ENCODE measurements around the gene PCDHGA8.
A peak's percentile ranks its signal among the peaks of the same experiment; 100 is the strongest.
"Not testable (repeated sequence)": the region's sequence is repeated elsewhere in the genome, so short reads cannot be mapped to it uniquely, and the experiment has no call there.

PCDHGA8 gene

GRCh38 chr5:141420855-141421488 is 28.5 kb downstream of the PCDHGA8 start, which contains the start of gene PCDHGA11:
TSS of gene PCDHGA11 (plus strand) at chr5:141421051. CDS start at chr5:141421228, 177 bp downstream.
- Mint-ChIP-seq H3K36me3 (peaks cover 21% of the 10 kb centered on the region), H3K27ac (peak within 1 kb of the TSS; percentile 77), H3K27me3 (peaks cover 69% of the 10 kb centered on the region), H3K9me3 (peaks cover 32% of the 10 kb centered on the region), H3K4me1 (peaks cover 16% of the 10 kb centered on the region), H3K4me3 (peak within 1 kb of the TSS; percentile 76)
- DNase-seq: peak; percentile 52
- CTCF ChIA-PET: interaction anchor here (0.7 to 3.3 kb wide), 29 partner anchors 8 to 194 kb away, joined by 3 to 35 read pairs (median 3); partner anchors contain the start of genes PCDHGA10, PCDHGA12, PCDHGA5 and PCDHGA7

DNA sequence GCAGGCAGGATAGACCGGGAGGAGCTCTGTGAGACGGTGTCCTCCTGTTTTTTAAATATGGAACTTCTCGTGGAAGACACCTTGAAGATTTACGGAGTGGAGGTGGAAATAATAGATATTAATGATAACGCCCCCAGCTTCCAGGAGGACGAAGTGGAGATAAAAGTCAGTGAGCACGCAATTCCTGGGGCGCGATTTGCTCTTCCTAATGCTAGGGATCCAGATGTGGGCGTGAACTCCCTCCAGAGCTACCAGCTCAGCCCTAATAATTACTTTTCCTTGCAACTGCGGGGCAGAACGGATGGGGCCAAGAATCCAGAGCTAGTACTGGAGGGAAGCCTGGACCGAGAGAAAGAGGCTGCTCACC is 29.0 kb downstream of the PCDHGA8 start:
- peaks cover 70% of the 10 kb centered on the region for H3K27me3 Mint-ChIP-seq
- CTCF ChIA-PET: interaction anchor here (0.7 to 3.3 kb wide), 27 partner anchors 9 to 194 kb away, joined by 3 to 35 read pairs (median 4); partner anchors contain the start of genes PCDHGA10, PCDHGA12, PCDHGA7 and PCDHGA8

DNA sequence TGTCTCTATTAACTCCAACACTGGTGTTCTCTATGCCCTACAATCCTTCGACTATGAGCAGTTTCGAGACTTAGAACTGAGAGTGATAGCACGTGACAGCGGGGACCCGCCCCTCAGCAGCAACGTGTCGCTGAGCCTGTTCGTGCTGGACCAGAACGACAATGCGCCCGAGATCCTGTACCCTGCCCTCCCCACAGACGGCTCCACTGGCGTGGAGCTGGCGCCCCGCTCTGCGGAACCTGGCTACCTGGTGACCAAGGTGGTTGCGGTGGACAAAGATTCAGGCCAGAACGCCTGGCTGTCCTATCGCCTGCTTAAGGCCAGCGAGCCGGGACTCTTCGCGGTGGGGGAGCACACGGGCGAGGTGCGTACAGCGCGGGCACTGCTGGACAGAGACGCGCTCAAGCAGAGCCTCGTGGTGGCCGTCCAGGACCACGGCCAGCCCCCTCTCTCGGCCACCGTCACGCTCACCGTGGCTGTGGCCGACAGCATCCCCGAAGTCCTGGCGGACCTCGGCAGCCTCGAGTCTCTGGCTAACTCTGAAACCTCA is 30.4 kb downstream of the PCDHGA8 start:
- DNase-seq: no peak
- CTCF ChIA-PET: interaction anchor here (3.3 kb wide), 1 partner anchor 90 kb away, joined by 14 read pairs; no protein-coding TSS in a partner anchor
- Mint-ChIP-seq H3K9me3 (peaks cover 32% of the 10 kb centered on the region), H3K27me3 (peaks cover 72% of the 10 kb centered on the region), H3K27ac (no peak overlapping the region), H3K4me1 (peaks cover 15% of the 10 kb centered on the region), H3K36me3 (peaks cover 21% of the 10 kb centered on the region), H3K4me3 (no peak overlapping the region)

More for the DNA sequence above, 29.0 kb downstream of the PCDHGA8 start:
- Mint-ChIP-seq H3K4me3 (peak overlapping the region; percentile 76), H3K9me3 (peaks cover 32% of the 10 kb centered on the region), H3K36me3 (peaks cover 21% of the 10 kb centered on the region), H3K4me1 (peaks cover 16% of the 10 kb centered on the region), H3K27ac (peak overlapping the region; percentile 77)
- DNase-seq: no peak

DNA sequence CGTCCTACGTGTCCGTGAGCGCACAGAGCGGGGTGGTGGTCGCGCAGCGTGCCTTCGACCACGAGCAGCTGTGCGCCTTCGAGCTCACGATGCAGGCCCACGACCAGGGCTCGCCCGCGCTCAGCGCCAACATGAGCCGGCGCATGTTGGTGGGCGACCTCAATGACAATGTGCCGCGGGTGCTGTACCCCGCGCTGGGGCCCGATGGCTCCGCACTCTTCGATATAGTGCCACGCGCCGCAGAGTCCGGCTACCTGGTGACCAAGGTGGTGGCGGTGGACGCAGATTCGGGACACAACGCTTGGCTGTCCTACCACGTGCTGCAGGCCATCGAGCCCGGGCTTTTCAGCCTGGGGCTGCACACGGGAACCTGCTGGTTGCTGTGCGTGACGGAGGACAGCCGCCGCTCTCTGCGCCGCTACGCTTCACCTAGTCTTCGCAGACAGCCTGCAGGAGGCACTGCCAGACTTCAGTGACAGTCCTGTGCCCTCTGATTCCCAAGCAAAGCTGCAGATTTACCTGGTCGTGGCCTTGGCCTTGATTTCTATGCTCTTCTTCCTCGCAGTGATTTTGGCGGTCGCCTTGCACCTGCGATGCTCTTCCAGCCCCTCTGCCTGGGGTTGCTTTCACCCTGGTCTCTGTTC is 35.5 kb downstream of the PCDHGA8 start:
- Mint-ChIP-seq H3K4me1 (peaks cover 12% of the 10 kb centered on the region), H3K27ac (no peak overlapping the region), H3K36me3 (peaks cover 9% of the 10 kb centered on the region), H3K9me3 (peaks cover 16% of the 10 kb centered on the region), H3K4me3 (no peak overlapping the region), H3K27me3 (peaks cover 61% of the 10 kb centered on the region)
- CTCF ChIA-PET: interaction anchor here (1.0 to 3.4 kb wide), 3 partner anchors 10 to 130 kb away, joined by 3 to 24 read pairs (median 3); partner anchors contain the start of gene PCDHGA10
- DNase-seq: no peak

DNA sequence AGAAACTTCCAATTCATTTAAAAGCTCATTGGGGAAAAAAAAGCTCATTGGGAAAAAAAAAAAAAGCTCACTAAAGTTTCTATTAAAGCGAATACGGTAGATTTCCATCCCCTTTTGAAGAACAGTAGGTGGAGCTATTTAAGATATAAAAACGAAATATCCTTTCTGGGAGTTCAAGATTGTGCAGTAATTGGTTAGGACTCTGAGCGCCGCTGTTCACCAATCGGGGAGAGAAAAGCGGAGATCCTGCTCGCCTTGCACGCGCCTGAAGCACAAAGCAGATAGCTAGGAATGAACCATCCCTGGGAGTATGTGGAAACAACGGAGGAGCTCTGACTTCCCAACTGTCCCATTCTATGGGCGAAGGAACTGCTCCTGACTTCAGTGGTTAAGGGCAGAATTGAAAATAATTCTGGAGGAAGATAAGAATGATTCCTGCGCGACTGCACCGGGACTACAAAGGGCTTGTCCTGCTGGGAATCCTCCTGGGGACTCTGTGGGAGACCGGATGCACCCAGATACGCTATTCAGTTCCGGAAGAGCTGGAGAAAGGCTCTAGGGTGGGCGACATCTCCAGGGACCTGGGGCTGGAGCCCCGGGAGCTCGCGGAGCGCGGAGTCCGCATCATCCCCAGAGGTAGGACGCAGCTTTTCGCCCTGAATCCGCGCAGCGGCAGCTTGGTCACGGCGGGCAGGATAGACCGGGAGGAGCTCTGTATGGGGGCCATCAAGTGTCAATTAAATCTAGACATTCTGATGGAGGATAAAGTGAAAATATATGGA is 38.1 kb downstream of the PCDHGA8 start, which contains the start of gene PCDHGA12:
PCDHGA12 (plus strand) TSS at position 176 of the 782 bp plus-strand sequence; CDS start at position 429, 253 bp downstream.
- peaks cover 9% of the 10 kb centered on the region for H3K36me3 Mint-ChIP-seq
- peaks cover 59% of the 10 kb centered on the region for H3K27me3 Mint-ChIP-seq
- CTCF ChIA-PET: interaction anchor here (0.7 to 3.8 kb wide), 29 partner anchors 9 to 234 kb away, joined by 3 to 43 read pairs (median 4); partner anchors contain the start of genes PCDHGA1, PCDHGA11, PCDHGB3 and PCDHGB4
- peaks cover 16% of the 10 kb centered on the region for H3K9me3 Mint-ChIP-seq
- peak; percentile 36 for DNase-seq
- H3K4me3 Mint-ChIP-seq: peak within 1 kb of the TSS; percentile 67
- peak within 1 kb of the TSS; percentile 82 for H3K27ac Mint-ChIP-seq
- H3K4me1 Mint-ChIP-seq: peaks cover 12% of the 10 kb centered on the region

DNA sequence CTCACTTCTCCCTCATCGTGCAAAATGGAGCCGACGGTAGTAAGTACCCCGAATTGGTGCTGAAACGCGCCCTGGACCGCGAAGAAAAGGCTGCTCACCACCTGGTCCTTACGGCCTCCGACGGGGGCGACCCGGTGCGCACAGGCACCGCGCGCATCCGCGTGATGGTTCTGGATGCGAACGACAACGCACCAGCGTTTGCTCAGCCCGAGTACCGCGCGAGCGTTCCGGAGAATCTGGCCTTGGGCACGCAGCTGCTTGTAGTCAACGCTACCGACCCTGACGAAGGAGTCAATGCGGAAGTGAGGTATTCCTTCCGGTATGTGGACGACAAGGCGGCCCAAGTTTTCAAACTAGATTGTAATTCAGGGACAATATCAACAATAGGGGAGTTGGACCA is 38.9 kb downstream of the PCDHGA8 start:
- Mint-ChIP-seq H3K27ac (peak overlapping the region; percentile 63), H3K4me3 (peak overlapping the region; percentile 1), H3K9me3 (peaks cover 16% of the 10 kb centered on the region), H3K36me3 (peaks cover 9% of the 10 kb centered on the region), H3K4me1 (peaks cover 12% of the 10 kb centered on the region), H3K27me3 (peaks cover 52% of the 10 kb centered on the region)
- CTCF ChIA-PET: interaction anchor here (0.8 to 3.8 kb wide), 12 partner anchors 10 to 133 kb away, joined by 3 to 43 read pairs (median 8); partner anchors contain the start of genes PCDHGA11, PCDHGB7 and PCDHGC5
- DNase-seq: no peak

DNA sequence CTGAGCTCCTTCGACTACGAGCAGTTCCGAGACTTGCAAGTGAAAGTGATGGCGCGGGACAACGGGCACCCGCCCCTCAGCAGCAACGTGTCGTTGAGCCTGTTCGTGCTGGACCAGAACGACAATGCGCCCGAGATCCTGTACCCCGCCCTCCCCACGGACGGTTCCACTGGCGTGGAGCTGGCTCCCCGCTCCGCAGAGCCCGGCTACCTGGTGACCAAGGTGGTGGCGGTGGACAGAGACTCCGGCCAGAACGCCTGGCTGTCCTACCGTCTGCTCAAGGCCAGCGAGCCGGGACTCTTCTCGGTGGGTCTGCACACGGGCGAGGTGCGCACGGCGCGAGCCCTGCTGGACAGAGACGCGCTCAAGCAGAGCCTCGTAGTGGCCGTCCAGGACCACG is 39.9 kb downstream of the PCDHGA8 start:
- H3K4me3 Mint-ChIP-seq: peak overlapping the region; percentile 1
- H3K4me1 Mint-ChIP-seq: peaks cover 12% of the 10 kb centered on the region
- not testable (repeated sequence) for DNase-seq, H3K36me3 Mint-ChIP-seq
- peaks cover 46% of the 10 kb centered on the region for H3K27me3 Mint-ChIP-seq
- CTCF ChIA-PET: interaction anchor here (1.0 to 3.8 kb wide), 2 partner anchors 11 to 79 kb away, joined by 3 to 43 read pairs; no protein-coding TSS in a partner anchor
- H3K9me3 Mint-ChIP-seq: peaks cover 16% of the 10 kb centered on the region
- H3K27ac Mint-ChIP-seq: peak overlapping the region; percentile 42

- peaks cover 42% of the 10 kb centered on the region for H3K27me3 Mint-ChIP-seq
- peaks cover 12% of the 10 kb centered on the region for H3K4me1 Mint-ChIP-seq
- not testable (repeated sequence) for H3K27ac Mint-ChIP-seq, H3K4me3 Mint-ChIP-seq, H3K36me3 Mint-ChIP-seq, DNase-seq
- H3K9me3 Mint-ChIP-seq: peaks cover 16% of the 10 kb centered on the region
- CTCF ChIA-PET: interaction anchor here (3.8 kb wide), 1 partner anchor 78 kb away, joined by 43 read pairs; no protein-coding TSS in a partner anchor
Observed at GRCh38 chr5:141432726-141433125, 40.3 kb downstream of the PCDHGA8 start.

GRCh38 chr5:141434006-141434405 is 41.6 kb downstream of the PCDHGA8 start:
- Mint-ChIP-seq H3K4me3 (no peak overlapping the region), H3K4me1 (peaks cover 12% of the 10 kb centered on the region), H3K27ac (no peak overlapping the region), H3K9me3 (peaks cover 12% of the 10 kb centered on the region), H3K36me3 (peaks cover 9% of the 10 kb centered on the region), H3K27me3 (peaks cover 32% of the 10 kb centered on the region)
- DNase-seq: no peak
- CTCF ChIA-PET: no interaction called here

DNA sequence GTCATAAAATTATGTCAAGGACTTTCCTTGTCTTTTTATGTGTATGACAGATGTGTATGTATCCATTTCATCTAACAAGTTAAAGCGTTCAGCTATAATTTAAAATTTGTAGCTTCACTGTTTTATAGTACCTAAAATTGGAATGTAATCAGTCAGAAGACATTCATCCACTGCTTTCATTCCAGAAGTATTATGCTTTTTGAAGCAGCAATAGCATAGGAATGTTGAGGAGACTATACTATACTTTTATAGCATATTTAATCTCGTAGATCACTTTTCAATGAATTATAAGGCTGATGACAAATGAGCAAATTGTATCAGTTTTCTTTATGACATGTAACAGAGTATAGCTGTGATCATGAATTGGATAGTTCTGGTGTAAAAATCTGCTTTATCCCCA is 44.8 kb downstream of the PCDHGA8 start:
- H3K9me3 Mint-ChIP-seq: peaks cover 6% of the 10 kb centered on the region
- CTCF ChIA-PET: interaction anchor here (1.0 kb wide), 1 partner anchor 9 kb away, joined by 3 read pairs; no protein-coding TSS in a partner anchor
- no peaks in the 10 kb centered on the region for H3K4me1 Mint-ChIP-seq
- peaks cover 11% of the 10 kb centered on the region for H3K27me3 Mint-ChIP-seq
- DNase-seq: no peak
- H3K27ac Mint-ChIP-seq: no peak overlapping the region
- H3K4me3 Mint-ChIP-seq: no peak overlapping the region
- peaks cover under 1% of the 10 kb centered on the region for H3K36me3 Mint-ChIP-seq

DNA sequence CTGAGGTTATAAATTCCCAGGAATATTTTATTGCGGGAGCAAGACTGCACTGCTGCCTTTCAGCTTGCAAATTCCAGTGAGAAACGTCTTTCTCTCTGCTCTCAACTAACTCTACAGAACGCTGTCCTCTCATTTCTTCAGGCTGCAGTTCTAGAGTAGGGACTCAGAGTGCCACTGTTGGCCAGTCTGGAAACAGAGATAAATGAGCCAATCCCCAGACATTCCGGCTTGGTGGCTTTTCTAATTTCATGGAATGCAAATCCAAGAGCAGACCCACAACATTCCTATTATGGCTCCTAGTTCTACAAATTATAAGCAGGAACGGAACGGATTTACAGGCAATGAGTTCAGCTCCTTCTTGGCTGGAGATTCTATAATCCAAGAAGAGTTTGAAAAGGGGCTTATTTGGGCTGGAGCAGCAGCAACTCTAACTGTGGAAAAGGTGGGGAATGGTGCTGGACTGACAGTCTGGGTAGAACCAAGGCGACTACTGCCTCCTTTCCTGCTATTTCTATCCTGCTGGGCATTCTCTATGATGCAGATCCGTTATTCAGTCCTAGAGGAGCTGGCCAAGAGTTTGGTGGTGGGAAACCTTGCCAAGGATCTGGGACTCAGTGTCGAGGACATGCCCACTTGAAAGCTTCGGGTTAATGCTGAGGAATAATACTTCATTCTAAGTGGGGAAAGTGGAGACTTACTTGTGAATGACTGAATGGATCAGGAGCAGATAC is 47.1 kb downstream of the PCDHGA8 start:
- Mint-ChIP-seq H3K27me3 (no peaks in the 10 kb centered on the region), H3K9me3 (peaks cover 7% of the 10 kb centered on the region), H3K36me3 (no peaks in the 10 kb centered on the region), H3K4me1 (no peaks in the 10 kb centered on the region), H3K4me3 (no peak overlapping the region), H3K27ac (no peak overlapping the region)
- no peak for DNase-seq
- CTCF ChIA-PET: interaction anchor here (0.7 kb wide), 1 partner anchor 131 kb away, joined by 3 read pairs; no protein-coding TSS in a partner anchor

DNA sequence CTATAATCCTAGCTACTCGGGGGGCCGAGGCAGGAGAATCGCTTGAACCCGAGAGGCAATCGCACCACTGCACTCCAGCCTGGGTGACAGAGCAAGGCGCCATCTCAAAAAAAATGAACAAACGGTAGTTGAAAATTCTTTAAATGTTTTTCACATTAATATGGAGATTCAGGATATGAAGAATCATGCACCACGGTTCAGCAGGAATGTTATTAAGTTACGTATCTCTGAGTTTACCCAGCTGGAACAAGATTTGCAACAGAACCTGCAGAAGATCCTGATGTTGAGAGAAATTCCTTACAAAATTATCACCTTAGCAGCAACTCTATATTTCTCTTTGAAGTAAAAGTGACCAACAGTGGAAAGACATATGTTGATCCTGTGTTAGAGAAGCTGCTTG is 47.9 kb downstream of the PCDHGA8 start:
- H3K27ac Mint-ChIP-seq: no peak overlapping the region
- no peak overlapping the region for H3K4me3 Mint-ChIP-seq
- H3K4me1 Mint-ChIP-seq: no peaks in the 10 kb centered on the region
- no peaks in the 10 kb centered on the region for H3K36me3 Mint-ChIP-seq
- no peaks in the 10 kb centered on the region for H3K27me3 Mint-ChIP-seq
- H3K9me3 Mint-ChIP-seq: peaks cover 7% of the 10 kb centered on the region
- DNase-seq: no peak
- CTCF ChIA-PET: no interaction called here
